Heart left ventricle (tissue), 13 donors: ENCODE measurements around the gene PRKN.

Source experiments
- POLR2A ChIP-seq, 2 donors: fragments of 450-650 bp; IDR thresholded peaks; one replicate each; pipeline ENCODE4 v1.6.1; 2017; ENCODE audit warnings: antibody characterized with exemption in 2 of 2, mild to moderate bottlenecking in 2 of 2, moderate library complexity in 2 of 2
- TF ChIP-seq, protein P1 (sequence below), 12 donors: fragments of 200-600 bp; sonication (generic) in 4 of 12; IDR thresholded peaks; one replicate each; pipeline versions ENCODE4 v1.5.0 to v1.8.0; 2018 to 2022; ENCODE audit warnings: antibody characterized with exemption in 12 of 12, mild to moderate bottlenecking in 5 of 12
- donor health status: ischemic (EF 13 %, LVEDD 7.1; RV severe dilation, severe dysfunction).
- donor health status: DM: no; HTN: yes; CAD: no.
- donor health status: DM: no; HTN: no; CAD: no.
- donor health status: ischemic (EF 25% LVEDD 6.9; RV normal size, moderate dysfunction).
- donor health status: ischemic (EF 25% LVEDD 5.7; RV mildly dilated, moderate dysfunction).
- donor health status: ischemic (EF 35%, LVEDD 5.7; RV mildly dilated, moderate dysfunction).
- donor health status: nonischemic (EF 11% LVEDD 7.7; RV severe dilation, severe dysfunction).
- donor health status: DM: yes; HTN: yes; CAD: no.
- donor health status: PGD.
- donor health status: ischemic (EF 29% LVEDD 5.4; RV normal size, mild dysfunction).
- donor health status: nonischemic (EF 23%, LVEDD 6.1; RV moderate dilation, normal function).

DNA sequence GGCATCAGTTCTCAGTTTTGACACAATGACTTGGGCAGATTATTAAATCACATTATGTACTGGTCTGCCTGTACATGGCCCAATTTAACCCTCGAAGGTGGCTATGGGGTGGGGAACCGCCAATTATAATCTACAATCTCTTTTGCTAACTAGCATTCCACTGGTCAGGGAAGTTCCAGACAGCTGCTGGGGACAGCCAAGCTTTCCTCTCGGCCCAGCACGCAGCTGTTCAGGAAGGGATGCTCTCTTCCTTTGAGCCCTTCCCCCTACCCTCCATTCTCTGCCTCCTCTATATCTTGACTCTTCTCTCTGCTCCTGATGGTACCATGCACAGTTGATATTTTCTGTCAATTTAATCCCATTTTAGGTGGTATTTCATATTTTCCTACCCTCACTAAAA is 1220.2 kb downstream of the PRKN start:
- no peak for TF ChIP-seq POLR2A (IDR thresholded peaks at IDR 0.05)
- TF ChIP-seq, protein P1, sequence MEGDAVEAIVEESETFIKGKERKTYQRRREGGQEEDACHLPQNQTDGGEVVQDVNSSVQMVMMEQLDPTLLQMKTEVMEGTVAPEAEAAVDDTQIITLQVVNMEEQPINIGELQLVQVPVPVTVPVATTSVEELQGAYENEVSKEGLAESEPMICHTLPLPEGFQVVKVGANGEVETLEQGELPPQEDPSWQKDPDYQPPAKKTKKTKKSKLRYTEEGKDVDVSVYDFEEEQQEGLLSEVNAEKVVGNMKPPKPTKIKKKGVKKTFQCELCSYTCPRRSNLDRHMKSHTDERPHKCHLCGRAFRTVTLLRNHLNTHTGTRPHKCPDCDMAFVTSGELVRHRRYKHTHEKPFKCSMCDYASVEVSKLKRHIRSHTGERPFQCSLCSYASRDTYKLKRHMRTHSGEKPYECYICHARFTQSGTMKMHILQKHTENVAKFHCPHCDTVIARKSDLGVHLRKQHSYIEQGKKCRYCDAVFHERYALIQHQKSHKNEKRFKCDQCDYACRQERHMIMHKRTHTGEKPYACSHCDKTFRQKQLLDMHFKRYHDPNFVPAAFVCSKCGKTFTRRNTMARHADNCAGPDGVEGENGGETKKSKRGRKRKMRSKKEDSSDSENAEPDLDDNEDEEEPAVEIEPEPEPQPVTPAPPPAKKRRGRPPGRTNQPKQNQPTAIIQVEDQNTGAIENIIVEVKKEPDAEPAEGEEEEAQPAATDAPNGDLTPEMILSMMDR (IDR thresholded peaks at IDR 0.05): no peak
